GM18505 (cell line): ENCODE results near the gene PCMTD2.
A peak's percentile ranks its signal among the peaks of the same experiment; 100 is the strongest.

Source experiments
- ATAC-seq: cut with Tn5 transposase; IDR thresholded peaks from one replicate; pipeline ENCODE4 v1.9.1; 2021; ENCODE audit not compliant: unreplicated experiment
- POLR2A ChIP-seq: IDR thresholded peaks from 4 replicates; pipeline ENCODE4 v1.6.1; 2011; ENCODE audit warnings: borderline replicate concordance; ENCODE audit not compliant: insufficient read depth, insufficient read length; ENCODE audit errors: extremely low read depth

The PCMTD2 gene

GRCh38 chr20:64255361-64256281 lies at the start of gene PCMTD2:
PCMTD2 (plus strand) TSS chr20:64255748; CDS start chr20:64259966, 4,218 bp downstream.
- peak; percentile 79 for TF ChIP-seq POLR2A
- ATAC-seq: peak; percentile 76

- no peak for ATAC-seq
- no peak for TF ChIP-seq POLR2A
These were observed 48.9 kb upstream of the PCMTD2 start for GRCh38 chr20:64206614-64207013.

- TF ChIP-seq POLR2A: no peak
- ATAC-seq: no peak
These were observed 47.6 kb upstream of the PCMTD2 start for GRCh38 chr20:64207641-64208590.

DNA sequence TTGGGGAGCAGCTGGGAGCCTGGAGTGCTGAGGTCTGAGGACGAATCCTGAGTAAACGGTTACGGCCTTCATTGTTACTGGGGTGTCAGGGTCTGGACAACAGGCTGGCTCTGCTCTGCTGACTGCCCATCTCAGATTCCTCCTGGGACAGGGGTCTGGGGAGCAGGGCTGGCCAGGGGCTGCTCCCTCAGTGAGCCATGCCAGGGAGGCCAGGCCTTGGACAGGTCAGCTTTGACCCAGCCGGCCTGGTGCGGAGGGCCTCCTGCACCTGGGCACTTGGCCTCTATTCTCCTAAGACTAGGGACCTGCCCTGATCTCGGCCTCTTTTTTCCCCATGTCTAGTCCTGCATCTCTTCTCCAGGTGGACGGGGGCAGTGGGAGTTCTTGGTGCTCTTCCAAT lies 46.4 kb upstream of the PCMTD2 start:
- no peak for ATAC-seq
- no peak for TF ChIP-seq POLR2A

- no peak for TF ChIP-seq POLR2A
- ATAC-seq: no peak
These were observed 44.7 kb upstream of the PCMTD2 start for GRCh38 chr20:64210656-64211369.

DNA sequence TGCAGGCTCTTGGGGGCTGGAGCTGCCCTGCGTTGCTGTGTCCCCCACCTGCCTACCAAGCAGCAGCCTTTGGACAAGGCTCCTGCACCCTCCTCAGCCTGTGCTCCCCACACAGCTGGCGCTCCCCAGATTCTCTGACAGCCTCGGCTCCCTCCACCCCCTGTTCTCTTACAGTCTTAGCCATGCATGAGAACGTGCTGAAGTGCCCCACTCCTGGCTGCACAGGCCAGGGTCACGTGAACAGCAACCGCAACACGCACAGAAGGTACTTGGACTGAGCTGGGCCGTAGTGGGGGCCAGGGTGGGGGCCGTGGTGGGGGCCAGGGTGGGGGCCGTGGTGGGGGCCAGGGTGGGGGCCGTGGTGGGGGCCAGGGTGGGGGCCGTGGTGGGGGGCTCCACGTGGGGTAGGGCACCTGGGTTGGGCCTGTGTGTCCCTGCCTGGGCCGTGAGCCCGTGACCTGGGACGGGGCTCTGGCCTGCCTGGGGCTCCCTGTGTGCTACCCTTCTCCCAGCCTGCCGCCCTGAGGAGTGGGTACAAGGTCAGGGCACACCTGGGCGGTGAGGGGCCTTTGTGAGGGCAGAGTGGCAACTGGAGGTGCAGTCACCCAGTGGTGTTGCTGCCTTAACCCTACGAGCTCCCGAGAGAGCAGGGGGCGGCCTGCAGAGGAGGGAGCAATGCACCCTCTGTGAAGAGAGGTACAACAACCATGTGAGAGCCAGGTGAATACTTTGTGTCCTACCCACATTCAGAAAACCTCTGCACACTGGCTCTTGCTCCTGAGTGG lies 43.5 kb upstream of the PCMTD2 start:
- ATAC-seq: no peak
- no peak for TF ChIP-seq POLR2A

DNA sequence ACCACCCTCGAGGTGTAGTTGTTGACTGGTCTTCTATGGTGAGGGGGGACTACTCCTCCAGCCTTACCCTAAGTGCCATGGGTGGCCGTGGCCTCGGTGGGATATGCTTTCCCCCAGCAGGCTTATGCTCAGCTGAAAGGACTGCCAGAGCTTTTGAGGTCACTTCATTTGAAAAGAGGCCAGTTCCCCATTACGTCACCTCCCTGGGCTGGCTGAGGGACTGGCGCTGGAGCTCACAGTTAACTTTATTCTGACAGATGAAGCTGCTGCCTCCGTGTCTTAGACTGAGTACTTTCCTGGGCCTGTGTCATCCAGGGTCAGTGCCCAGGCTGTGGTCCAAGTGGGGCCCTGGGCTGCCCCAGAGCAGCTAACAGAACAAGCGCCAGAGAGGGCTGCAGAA lies 42.8 kb upstream of the PCMTD2 start:
- no peak for TF ChIP-seq POLR2A
- ATAC-seq: no peak

GRCh38 chr20:64214113-64214512 lies 41.4 kb upstream of the PCMTD2 start:
- no peak for TF ChIP-seq POLR2A
- ATAC-seq: no peak

- TF ChIP-seq POLR2A: no peak
- ATAC-seq: no peak
These were observed 40.6 kb upstream of the PCMTD2 start for GRCh38 chr20:64214952-64215351.

- ATAC-seq: no peak
- no peak for TF ChIP-seq POLR2A
These were observed 39.5 kb upstream of the PCMTD2 start for GRCh38 chr20:64216036-64216435.

- ATAC-seq: no peak
- TF ChIP-seq POLR2A: no peak
These were observed 38.6 kb upstream of the PCMTD2 start for GRCh38 chr20:64216910-64217309.

- ATAC-seq: no peak
- TF ChIP-seq POLR2A: no peak
These were observed 37.9 kb upstream of the PCMTD2 start for GRCh38 chr20:64217539-64218221.
